GM21390 (cell line): ENCODE results near the gene NUDT7.

Source experiments
- ATAC-seq: cut with Tn5 transposase; IDR thresholded peaks from one replicate; pipeline ENCODE4 v1.9.1; 2021; ENCODE audit not compliant: unreplicated experiment

The NUDT7 gene

GRCh38 chr16:77722309-77723107 lies at the start of gene NUDT7:
NUDT7 (plus strand) TSS chr16:77722514; CDS start chr16:77722583, 69 bp downstream.
- peak; percentile 87 for ATAC-seq

GRCh38 chr16:77674888-77675287 lies 47.4 kb upstream of the NUDT7 start:
- no peak for ATAC-seq

DNA sequence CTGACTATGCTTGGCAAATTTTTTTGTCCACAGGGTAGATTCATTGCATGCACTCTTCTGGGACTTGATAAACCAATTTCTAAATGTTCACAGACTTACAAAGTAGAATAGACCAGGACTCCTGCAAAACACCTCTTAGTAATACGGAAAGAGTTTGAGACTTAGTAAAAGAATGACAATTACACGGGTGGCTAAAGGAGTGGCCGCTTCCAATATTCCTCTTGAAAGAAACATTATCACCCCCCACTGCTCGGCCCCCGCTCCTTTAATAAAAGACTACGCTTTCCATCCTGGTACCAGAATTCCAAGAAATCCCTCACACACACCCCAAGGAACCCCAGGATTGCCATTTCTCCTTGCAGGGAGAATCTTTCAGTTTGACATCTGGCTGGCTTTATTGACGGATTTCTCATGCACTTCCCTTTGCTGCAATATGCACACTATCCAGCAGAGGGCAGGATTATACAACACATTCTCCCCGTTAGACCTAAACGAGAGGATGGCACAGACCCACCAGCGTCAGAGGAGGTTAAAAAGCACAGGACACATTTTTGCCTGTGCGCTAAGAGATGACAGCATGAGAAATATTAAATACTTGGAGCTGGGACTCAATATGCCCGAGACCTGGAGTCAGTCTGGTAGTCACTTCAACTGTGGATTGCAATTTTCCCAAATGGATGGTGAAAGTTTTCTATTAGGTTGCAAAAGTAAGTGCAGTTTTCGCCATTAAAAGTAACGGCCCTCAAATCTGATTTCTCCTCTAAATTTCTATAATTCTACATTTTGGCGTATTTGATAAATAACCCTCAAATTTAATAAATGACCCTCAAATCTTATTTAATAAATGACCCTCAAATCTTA lies 46.6 kb upstream of the NUDT7 start:
- ATAC-seq: peak; percentile 81

- ATAC-seq: no peak
Measured at GRCh38 chr16:77677129-77677528, 45.2 kb upstream of the NUDT7 start.

GRCh38 chr16:77679391-77679790 lies 42.9 kb upstream of the NUDT7 start:
- no peak for ATAC-seq

- ATAC-seq: no peak
Measured at GRCh38 chr16:77679901-77680300, 42.4 kb upstream of the NUDT7 start.

DNA sequence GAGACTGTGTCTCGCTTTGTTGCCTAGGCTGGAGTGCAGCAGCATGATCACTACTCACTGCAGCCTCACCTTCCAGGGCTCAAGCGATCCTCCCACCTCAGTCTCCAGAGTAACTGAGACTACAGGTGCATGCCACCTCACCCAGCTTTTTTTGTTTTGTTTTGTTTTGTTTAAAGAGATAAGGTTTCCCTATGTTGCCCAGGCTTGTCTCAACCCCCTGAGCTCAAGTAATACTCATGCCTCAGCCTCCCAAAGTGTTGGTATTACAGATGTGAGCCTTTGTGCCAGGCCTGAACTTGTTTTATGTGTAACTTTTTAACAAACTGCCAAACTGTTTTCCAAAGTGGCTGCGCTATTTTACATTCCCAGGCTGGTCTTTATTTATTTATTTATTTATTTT lies 41.8 kb upstream of the NUDT7 start:
- no peak for ATAC-seq

DNA sequence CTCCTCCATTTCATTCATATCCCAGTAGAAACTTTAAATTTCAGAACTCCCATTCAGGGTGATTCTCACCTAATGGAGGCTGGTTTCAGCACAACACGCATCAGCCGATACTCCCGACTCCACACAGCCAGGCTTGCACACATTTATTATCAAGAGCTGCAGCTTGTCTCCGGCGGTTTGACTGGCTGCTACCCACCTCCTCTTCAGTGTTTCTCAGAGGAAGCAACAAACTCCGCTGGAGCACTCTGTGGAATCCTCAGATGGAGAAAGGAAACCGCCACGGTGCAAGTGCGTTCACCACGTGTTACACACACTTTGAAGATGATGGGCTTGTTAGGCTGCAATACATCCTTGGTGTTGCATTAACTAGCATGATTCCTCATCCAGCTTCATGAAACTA lies 39.7 kb upstream of the NUDT7 start:
- no peak for ATAC-seq

DNA sequence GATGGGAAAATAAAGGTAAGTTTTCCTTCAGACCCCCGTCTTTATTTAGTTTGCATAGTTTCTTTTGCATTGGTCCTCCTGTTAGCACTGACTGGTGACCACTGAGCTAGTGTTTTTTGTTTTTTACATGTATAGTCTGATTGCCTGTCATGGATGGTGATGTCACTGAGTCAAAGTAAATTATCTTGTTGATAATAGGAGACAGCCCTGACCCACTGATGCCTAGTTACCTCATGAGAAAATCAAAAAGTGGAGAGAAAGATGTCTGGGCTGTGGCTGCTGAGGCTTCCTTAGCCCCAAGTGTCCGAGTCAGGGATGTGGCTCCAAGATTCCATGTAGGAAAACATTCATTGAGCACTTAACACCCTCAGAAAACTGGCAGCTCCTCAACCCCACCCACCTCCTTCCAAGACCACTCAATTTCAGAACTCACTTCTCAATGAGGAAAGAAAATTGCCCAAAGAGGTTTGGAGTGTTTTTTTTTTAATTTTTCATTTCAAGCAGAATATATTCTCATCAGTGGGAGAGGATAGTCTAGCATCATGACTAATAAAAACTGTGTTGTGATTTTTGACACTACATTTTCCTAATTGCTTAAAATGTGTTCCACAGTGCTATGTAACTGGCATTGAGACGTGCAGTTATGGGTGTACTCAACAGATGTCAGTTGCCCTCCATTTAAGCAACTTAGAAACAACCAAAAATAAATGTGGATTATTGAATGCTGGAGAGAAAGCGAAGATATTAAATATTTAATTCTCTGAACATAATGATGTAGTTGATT lies 38.7 kb upstream of the NUDT7 start:
- ATAC-seq: no peak

- ATAC-seq: no peak
Measured at GRCh38 chr16:77684181-77684526, 38.2 kb upstream of the NUDT7 start.

- no peak for ATAC-seq
Measured at GRCh38 chr16:77686385-77686784, 35.9 kb upstream of the NUDT7 start.

- no peak for ATAC-seq
Measured at GRCh38 chr16:77689971-77690370, 32.3 kb upstream of the NUDT7 start.

DNA sequence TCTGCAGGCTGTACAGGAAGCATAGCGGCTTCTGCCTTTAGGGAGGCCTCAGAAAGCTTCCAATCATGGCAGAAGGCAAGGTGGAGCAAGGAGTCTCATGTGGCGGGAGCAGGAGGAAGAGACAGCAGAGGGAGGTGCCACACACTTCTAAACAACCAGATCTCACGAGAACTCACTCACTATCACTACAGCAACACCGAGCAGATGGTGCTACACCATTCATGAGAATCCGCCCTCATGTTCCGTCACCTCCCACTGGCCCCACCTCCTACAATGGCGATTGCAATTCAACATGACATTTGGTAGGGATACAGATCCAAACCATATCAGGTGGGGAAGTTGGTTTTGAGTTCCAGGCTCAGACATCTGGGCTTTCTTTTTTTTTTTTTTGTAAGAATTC lies 31.9 kb upstream of the NUDT7 start:
- ATAC-seq: no peak

- no peak for ATAC-seq
Measured at GRCh38 chr16:77692612-77693011, 29.7 kb upstream of the NUDT7 start.

GRCh38 chr16:77696149-77696548 lies 26.2 kb upstream of the NUDT7 start:
- no peak for ATAC-seq

DNA sequence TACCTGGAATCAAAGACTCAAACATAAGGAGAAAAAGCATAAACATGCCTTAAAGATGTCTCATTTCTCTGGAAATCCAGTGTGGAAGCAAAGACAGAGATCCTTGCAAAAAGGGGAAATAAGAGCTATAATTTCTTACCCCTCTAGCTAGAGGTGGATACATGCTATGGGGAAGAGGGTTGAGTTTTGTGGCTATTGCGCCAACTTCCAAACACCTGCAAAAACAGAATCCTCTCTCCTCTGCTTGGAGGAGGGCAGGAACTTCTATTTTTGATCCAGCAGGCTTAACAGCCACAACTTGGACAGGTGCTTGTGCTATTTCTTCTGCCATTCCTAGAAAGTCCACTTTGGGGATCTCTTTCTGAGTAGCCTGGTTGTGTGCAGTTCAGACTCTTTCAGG lies 21.5 kb upstream of the NUDT7 start:
- ATAC-seq: no peak

DNA sequence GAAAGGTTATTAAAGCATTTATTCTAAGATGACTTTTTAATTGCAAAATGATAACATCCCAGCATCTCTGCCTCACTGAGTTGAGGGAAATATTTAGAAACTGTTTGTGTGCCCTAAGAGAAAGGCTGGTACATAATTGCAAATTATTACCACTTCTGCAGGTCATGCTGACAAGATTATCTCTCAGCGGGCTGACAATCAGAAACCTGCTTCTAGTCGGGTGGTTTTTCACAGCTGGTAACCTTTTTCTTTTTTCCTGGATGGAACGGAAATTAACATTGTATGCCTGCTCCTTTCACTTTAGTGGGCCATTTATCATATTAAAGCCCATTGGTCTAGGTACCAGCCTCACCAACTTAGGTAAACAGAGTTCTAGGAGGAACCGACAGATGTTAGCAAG lies 17.0 kb upstream of the NUDT7 start:
- ATAC-seq: no peak

DNA sequence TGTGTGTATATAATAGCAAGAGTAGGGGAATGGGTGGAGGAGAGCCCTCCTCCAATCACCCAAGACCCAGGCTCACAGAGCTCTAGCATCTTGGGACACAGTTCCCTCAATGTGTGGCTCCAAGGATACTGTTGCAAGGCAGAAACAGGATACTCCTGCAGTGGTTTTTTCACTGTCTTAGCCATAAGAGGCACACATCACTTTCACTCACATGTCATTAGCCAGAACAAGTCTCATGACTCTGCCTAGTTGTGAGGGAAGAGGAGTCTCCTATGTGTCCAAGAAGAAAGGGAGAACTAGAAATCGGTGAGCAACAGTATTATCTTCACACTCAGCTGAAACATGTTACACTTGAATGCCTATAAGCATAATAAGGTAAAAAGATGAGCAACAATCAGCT lies 11.1 kb upstream of the NUDT7 start:
- no peak for ATAC-seq

DNA sequence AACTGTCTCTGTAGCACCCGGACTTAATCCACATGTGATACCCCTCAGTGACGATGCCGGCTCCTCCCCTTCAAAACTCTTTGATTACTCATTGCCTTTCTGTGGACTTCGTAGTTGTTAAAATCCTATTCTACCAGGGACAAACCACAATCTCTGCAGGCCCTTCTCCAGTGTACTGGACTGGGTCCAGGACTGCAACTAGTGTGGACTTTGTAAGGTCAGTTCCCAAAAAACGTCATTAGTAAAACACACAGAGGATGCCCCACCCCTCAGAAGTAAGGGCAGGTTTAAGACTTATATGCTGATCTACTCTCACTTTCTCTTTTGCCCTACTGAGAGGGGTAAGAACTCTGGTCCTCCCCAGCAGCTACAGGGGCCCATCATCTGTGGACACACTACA lies 10.5 kb upstream of the NUDT7 start:
- no peak for ATAC-seq

- no peak for ATAC-seq
Measured at GRCh38 chr16:77715145-77715544, 7.2 kb upstream of the NUDT7 start.

- ATAC-seq: peak; percentile 23
Measured at GRCh38 chr16:77721752-77722308, 484 bp upstream of the NUDT7 start.
